ENCODE measurements around the gene COX10. TPM values are rescaled to one million over a fixed set of nuclear protein-coding genes. Genes with fewer than 3 reads are reported as not detected.

COX10 gene
- total RNA-seq, 1 experiment from 2014 or later, result 20.0 TPM

GRCh38 chr17:14123619-14124278, 54.4 kb downstream of the COX10 start:
- DNase-seq (ENCODE audit: low spot score), result no peak
- TF ChIP-seq EZH2 (IDR thresholded peaks at IDR 0.05; ENCODE audit: borderline replicate concordance, low read depth, low read length, poor library complexity, severe bottlenecking) (no peak), CTCF (conservative IDR thresholded peaks at IDR 0.05; ENCODE audit: low read depth, low read length) (no peak)
- intact Hi-C loops (cut with micrococcal nuclease; ENCODE audit: unreplicated experiment), result no loop called here
- no peaks in the 10 kb centered on the region for H3K9me3 ChIP-seq (ENCODE audit: low read depth, low read length, poor library complexity, severe bottlenecking)
- ChIA-PET POLR2A (ENCODE audit: low non-redundant PET) (no interaction called here), CTCF (no interaction called here)
- no peak overlapping the region for H3K27ac ChIP-seq (ENCODE audit: low read depth, low read length, poor library complexity, severe bottlenecking)
- H3K36me3 ChIP-seq (ENCODE audit: insufficient read depth, low read length, poor library complexity, severe bottlenecking), result no peaks in the 10 kb centered on the region
- peaks cover 46% of the 10 kb centered on the region for H3K4me1 ChIP-seq (ENCODE audit: insufficient read depth, low read length, poor library complexity, severe bottlenecking)
- H3K4me3 ChIP-seq (ENCODE audit: low read depth, low read length, poor library complexity, severe bottlenecking), result no peak overlapping the region
- H3K27me3 ChIP-seq (replicated peaks; ENCODE audit: insufficient read depth, low read depth, low read length, poor library complexity), result no peaks in the 10 kb centered on the region
- BruUV-seq (replicated peaks), result no TSS peak

- BruUV-seq (replicated peaks), result no TSS peak
- POLR2A ChIA-PET (ENCODE audit: low non-redundant PET), result no interaction called here
- Histone ChIP-seq H3K27me3 (replicated peaks; ENCODE audit: insufficient read depth, low read depth, low read length, poor library complexity) (no peaks in the 10 kb centered on the region), H3K36me3 (ENCODE audit: insufficient read depth, low read length, poor library complexity, severe bottlenecking) (no peaks in the 10 kb centered on the region), H3K9me3 (ENCODE audit: low read depth, low read length, poor library complexity, severe bottlenecking) (no peaks in the 10 kb centered on the region), H3K4me1 (ENCODE audit: insufficient read depth, low read length, poor library complexity, severe bottlenecking) (peaks cover 46% of the 10 kb centered on the region), H3K4me3 (ENCODE audit: low read depth, low read length, poor library complexity, severe bottlenecking) (no peak overlapping the region), H3K27ac (ENCODE audit: low read depth, low read length, poor library complexity, severe bottlenecking) (no peak overlapping the region)
- CTCF ChIA-PET, result no interaction called here
- no peak for DNase-seq (ENCODE audit: low spot score)
- intact Hi-C loops (cut with micrococcal nuclease; ENCODE audit: unreplicated experiment), result no loop called here
- TF ChIP-seq EZH2 (IDR thresholded peaks at IDR 0.05; ENCODE audit: borderline replicate concordance, low read depth, low read length, poor library complexity, severe bottlenecking) (no peak), CTCF (conservative IDR thresholded peaks at IDR 0.05; ENCODE audit: low read depth, low read length) (no peak)
These were observed 55.5 kb downstream of the COX10 start for GRCh38 chr17:14124854-14125253.

GRCh38 chr17:14125518-14126137, 56.3 kb downstream of the COX10 start:
- intact Hi-C loops (cut with micrococcal nuclease; ENCODE audit: unreplicated experiment), result no loop called here
- CTCF ChIA-PET, result no interaction called here
- POLR2A ChIA-PET (ENCODE audit: low non-redundant PET), result no interaction called here

More at GRCh38 chr17:14125518-14126137, 56.3 kb downstream of the COX10 start:
- Histone ChIP-seq H3K27ac (ENCODE audit: low read depth, low read length, poor library complexity, severe bottlenecking) (no peak overlapping the region), H3K36me3 (ENCODE audit: insufficient read depth, low read length, poor library complexity, severe bottlenecking) (no peaks in the 10 kb centered on the region), H3K27me3 (replicated peaks; ENCODE audit: insufficient read depth, low read depth, low read length, poor library complexity) (no peaks in the 10 kb centered on the region), H3K4me3 (ENCODE audit: low read depth, low read length, poor library complexity, severe bottlenecking) (peak overlapping the region; percentile 26), H3K9me3 (ENCODE audit: low read depth, low read length, poor library complexity, severe bottlenecking) (no peaks in the 10 kb centered on the region), H3K4me1 (ENCODE audit: insufficient read depth, low read length, poor library complexity, severe bottlenecking) (peaks cover 44% of the 10 kb centered on the region)
- TF ChIP-seq CTCF (conservative IDR thresholded peaks at IDR 0.05; ENCODE audit: low read depth, low read length) (no peak), EZH2 (IDR thresholded peaks at IDR 0.05; ENCODE audit: borderline replicate concordance, low read depth, low read length, poor library complexity, severe bottlenecking) (no peak)
- no TSS peak for BruUV-seq (replicated peaks)
- DNase-seq (ENCODE audit: low spot score), result peak; percentile 16
